GM19395 (cell line): ENCODE results near the gene ATG2B.
"Not testable (repeated sequence)": the region's sequence is repeated elsewhere in the genome, so short reads cannot be mapped to it uniquely, and the experiment has no call there.

Experiments
- ATAC-seq: cut with Tn5 transposase; IDR thresholded peaks from one replicate; pipeline ENCODE4 v1.9.1; 2021; ENCODE audit warnings: mild to moderate bottlenecking, moderate library complexity; ENCODE audit not compliant: unreplicated experiment

Gene ATG2B

GRCh38 chr14:96254687-96255086, 108.5 kb downstream of the ATG2B start:
- ATAC-seq = no peak

GRCh38 chr14:96252999-96253539, 110.1 kb downstream of the ATG2B start:
- ATAC-seq = no peak

- ATAC-seq = no peak
Measured at GRCh38 chr14:96252323-96252998, 110.7 kb downstream of the ATG2B start.

- no peak for ATAC-seq
Measured at GRCh38 chr14:96251656-96252155, 111.4 kb downstream of the ATG2B start.

DNA sequence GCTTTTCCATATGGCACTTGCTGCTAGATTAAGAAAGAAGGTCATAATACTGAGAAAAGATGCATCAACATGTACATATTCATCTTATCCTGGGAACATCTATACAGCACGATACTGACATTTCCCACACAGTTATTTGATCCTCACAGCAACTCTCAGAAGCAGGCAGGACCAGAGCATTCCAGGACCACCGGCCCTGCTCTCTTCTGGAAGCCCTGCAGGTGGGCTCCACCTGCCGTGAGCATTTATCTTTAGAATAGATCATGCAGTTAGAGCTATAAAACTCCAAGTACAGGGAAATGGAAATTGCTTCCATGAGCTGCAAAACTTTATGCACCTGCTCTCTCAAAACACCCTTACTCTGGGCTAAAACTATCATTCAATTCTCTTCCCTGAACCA, 112.7 kb downstream of the ATG2B start:
- no peak for ATAC-seq

DNA sequence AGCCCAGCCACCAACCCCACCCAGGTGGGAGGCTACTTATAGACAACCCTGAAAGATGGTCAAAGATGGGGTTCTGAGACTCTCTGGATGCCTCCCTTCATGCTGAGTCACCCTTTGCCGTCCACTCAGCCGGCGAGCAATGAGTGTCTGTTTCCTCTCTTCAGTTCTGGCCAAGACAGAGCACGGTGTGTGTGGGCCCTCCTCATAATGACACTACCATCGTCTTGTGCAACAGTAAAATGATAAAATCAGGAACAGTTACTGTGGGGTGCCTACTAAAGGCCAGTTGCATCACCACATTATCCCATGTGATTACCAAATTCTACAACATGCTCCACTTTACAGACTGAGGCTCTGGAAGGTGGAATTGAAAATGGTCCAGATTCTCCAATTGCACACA, 114.1 kb downstream of the ATG2B start:
- no peak for ATAC-seq

DNA sequence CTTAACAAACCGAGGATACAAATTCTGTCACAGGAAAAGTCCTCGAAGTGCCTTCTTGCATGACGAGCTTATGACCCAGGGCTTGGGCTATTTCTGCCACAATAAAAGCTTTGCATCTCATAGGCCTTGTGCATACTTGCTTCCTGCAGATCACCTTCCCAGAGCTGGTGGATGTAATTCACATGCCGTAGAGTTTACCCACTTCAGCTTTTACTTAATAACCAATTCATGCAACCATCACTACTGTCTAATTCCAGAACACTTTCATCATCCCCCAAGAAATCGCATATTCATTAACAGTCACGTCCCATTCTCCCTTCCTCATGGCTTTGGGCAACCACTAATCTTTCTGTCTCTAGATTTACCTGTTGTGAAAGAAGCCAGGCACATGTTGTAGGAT, 116.1 kb downstream of the ATG2B start:
- no peak for ATAC-seq

DNA sequence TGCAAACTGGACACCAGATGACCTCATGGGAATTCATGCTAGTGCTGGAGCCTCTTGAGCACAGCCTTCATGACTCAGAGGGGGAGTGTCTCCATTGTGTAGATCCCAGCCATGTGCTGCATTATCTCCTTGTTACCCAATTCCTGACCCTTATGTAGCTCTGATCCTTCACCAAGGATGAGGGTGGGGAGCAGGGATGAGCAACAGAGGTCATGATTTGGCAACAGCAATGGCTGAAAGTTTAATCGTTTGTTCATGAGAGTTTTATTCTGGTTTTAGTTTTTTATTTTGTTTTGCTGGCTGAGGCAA, 116.6 kb downstream of the ATG2B start:
- no peak for ATAC-seq

DNA sequence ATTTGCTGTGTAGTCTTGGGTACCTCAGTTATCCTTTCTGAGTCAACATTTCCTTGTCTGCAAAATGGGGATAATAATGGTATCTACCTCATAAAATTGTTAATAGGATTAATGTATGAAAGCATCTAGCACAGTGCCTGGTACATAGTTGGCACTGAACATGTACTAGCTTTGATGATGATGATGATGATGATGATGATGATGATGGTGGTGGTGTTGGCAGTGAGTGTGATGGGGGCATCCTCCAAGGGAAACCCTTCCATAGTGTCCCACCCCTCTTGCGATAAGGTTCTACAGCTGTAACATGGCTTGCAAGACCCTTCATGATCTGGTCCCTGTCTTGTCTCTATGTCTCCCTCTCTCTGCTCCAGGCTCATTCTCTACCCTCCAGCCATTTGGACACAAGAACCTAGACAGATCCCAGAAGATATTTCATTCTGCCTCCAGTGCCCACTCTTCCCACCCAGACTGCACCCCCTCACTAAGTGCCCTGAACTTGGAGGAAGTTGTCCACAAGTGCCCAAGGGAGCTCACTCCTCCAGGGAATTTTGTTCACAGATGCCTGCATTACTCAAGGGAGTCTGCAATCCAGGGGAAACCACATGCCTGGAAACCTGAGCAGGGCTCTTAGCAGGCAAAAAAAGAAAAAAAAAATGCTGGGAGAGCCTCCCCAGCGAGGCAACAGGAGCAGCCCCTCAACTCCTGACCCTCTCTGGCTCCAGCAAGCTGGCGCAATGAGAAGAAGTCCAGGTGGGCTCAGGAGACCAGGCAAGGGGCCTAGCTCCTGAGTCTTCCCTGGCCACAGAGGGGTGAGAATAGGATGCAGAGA, 117.2 kb downstream of the ATG2B start:
- no peak for ATAC-seq

- ATAC-seq = not testable (repeated sequence)
Measured at GRCh38 chr14:96245074-96245473, 118.1 kb downstream of the ATG2B start.

DNA sequence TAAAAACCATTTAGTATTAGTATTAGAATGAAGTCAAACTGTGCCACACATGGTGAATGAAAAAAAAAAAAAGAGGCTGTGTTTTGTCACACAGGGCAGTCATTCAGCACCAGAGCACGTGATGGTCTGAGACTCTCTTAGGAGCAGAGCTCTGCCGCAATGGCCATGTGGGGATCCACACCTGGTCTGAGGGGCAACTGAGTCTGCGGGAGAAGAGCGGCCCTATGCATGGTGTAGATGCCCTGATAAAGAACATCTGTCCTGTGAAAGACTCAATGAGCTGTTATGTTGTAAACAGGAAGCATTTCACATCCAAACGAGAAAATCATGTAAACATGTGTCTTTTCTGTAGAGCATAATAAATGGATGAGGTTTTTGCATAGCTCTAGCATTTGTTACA, 119.4 kb downstream of the ATG2B start:
- no peak for ATAC-seq

GRCh38 chr14:96242126-96242525, 121.0 kb downstream of the ATG2B start:
- no peak for ATAC-seq

- no peak for ATAC-seq
Measured at GRCh38 chr14:96240641-96241040, 122.5 kb downstream of the ATG2B start.

DNA sequence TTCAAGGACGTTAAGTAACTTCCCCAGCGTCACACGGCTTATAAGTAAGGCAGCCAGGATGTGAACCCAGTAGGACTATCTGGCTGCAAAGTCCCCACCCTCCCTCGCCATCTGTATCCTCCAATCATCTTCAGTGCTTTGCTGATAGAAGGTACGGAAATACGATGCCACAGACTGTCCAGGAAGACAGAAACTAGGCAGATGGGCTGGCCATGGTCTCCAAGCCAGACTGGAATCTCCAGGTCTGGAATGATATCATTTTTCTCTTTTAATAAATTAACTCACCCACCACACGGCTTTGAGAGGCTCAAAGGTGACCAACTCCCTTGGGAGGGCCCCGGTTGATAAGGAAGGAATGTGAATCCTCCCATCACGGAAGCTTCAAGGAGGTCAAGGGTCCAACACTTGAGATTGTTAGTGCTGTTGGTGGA, 123.4 kb downstream of the ATG2B start:
- no peak for ATAC-seq

DNA sequence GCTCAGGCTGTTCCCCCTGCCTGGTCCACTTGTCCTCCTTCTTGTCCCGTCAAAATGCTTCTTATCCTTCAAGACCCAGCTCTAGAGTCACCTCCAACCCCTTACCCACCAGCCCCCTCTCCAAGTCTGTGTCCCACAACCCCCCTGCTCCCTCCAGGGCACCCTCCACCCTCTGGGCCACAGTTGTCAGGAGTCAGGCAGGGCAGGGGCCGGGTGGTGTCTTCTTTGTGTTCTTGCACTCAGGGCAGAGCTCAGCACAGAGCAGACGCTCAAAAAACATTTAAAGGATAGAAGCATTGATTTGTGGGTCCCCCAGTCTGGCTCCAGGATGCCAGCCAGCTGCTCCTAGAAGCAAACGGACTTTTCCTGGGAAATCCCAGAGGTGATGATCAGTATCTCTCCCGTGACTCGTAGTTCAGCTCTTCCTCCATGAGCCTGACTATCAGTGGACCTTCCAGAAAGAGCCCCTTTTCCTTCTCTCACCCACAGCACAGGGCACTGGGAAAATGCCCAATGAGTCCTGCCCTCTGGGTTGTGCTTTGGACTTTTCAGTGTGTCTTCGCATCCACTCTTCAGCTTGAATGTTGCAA, 124.4 kb downstream of the ATG2B start:
- ATAC-seq = no peak

DNA sequence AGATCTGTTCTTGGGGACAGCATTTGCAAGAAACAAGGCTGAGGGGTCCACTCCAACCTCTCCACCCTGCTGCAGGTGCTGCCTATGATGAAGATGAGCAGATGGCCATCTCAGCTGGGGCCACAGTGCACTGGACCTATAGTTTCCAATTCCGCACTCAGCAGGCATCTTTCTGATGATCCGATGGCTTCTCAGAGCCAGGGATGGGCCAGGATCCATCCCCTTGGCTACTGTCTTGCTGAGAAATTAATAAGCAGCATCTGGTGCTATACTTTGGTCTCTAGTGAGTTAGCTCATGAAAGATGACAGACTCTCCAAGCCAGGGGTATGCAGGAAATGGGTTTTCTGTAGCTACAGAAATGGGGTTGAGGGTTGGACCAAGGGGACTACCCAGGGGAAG, 125.5 kb downstream of the ATG2B start:
- ATAC-seq = no peak

- no peak for ATAC-seq
Measured at GRCh38 chr14:96235426-96235825, 127.7 kb downstream of the ATG2B start.

- no peak for ATAC-seq
Measured at GRCh38 chr14:96233661-96234060, 129.5 kb downstream of the ATG2B start.

DNA sequence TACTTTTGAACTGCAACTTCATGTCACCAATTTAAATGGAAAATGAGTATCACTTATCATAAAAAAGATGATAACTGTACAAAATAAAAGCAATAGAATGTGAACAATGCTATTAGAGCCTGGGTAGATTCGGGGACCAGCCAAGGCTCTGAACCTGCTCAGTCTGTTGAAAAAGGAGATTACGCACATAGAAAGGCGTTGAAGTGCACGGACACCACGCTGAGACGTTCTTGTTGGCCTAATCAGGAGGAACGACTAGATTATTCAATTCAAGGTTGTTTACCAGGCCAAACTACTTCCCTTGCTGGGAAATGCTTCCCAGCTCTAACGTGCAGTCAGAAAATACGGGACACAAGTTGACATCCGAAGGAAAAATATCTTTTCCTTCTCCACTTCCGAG, 130.6 kb downstream of the ATG2B start:
- ATAC-seq = no peak

DNA sequence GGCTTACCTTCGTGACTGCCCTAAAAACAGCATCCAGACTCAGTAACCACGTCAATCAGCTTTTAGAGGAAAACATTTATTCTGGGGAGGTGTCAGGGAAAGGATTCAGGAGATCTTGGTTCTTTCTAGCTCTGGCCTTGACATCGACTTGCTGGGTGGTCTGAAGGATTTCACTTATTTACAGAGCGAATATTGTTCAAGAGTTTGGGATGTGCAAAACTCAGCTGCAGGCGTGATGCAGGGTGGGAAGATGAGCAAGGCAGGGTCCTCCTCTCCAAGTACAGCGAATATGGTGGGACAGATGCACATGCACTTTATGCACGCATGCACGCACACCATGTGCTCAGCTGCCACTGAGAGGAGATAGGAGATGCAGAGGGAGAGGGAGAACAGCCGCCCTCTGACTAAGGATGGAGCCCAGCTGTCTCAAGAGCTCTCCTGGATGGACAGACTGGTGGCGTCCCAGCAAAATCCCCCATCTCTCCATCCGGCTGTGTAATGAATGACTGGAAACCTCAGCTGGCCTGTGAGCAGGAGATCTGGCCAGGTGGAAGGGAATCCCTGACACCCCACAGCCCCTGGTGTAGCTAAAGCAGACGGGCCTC, 131.5 kb downstream of the ATG2B start:
- no peak for ATAC-seq

- ATAC-seq = no peak
Measured at GRCh38 chr14:96231056-96231455, 132.1 kb downstream of the ATG2B start.
